ENCODE measurements around the gene AK5. TPM values are rescaled to one million over a fixed set of nuclear protein-coding genes. Genes with fewer than 3 reads are reported as not detected.

Gene AK5
- total RNA-seq, 1 donor: 25.3 TPM

DNA sequence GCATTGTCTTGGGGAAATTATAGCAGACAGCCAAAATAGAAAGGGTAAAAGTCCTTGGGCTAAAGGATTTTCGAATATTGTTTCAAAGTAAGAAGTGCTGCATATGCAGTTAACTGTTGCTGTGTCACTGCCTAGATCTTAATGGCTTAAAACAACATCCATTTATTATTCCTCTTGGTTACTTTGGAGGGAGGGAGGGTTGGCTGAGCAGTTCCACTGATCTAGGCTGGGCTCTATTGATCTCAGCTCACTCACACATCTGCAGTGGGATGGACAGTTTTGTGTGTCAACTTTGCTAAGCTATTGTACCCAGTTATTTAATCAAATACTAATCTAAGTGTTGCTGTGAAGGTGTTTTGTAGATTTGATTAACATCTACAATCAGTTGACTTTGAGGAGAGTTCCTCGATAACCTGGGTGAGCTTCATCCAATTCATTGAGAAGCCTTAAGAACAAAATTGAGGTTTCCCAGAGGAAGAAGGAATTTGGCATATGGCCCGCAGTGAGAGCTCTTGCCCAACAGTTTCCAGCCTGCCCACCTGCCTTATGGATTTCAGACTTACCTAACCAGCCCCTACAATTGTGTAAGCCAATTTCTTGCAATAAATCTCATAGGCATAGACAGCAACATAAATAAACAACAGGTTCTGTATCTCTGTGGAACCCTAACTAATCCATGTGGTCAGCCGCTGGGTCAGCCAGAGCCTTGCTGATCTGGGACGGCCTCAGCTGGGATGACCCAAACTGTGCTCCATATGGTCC, 187.3 kb downstream of the AK5 start:
- Histone ChIP-seq H3K27ac (ENCODE audit: low read depth, low read length) (peak overlapping the region; percentile 16), H3K79me2 (ENCODE audit: insufficient read depth, low read length) (no peaks in the 10 kb centered on the region), H3K27me3 (ENCODE audit: insufficient read depth, low read length) (no peaks in the 10 kb centered on the region), H3K4me2 (ENCODE audit: insufficient read depth, low read length) (no peak overlapping the region), H3K36me3 (ENCODE audit: insufficient read depth, low read length) (no peaks in the 10 kb centered on the region), H3K4me3 (ENCODE audit: insufficient read depth, low read length) (no peak overlapping the region), H4K20me1 (ENCODE audit: insufficient read depth, low read length) (no peaks in the 10 kb centered on the region), H2AFZ (ENCODE audit: low read length) (peak overlapping the region; percentile 73), H3K9me3 (ENCODE audit: low read depth, low read length) (no peaks in the 10 kb centered on the region), H3K4me1 (ENCODE audit: insufficient read depth, low read length) (peaks cover 15% of the 10 kb centered on the region)
- TF ChIP-seq, protein P1, sequence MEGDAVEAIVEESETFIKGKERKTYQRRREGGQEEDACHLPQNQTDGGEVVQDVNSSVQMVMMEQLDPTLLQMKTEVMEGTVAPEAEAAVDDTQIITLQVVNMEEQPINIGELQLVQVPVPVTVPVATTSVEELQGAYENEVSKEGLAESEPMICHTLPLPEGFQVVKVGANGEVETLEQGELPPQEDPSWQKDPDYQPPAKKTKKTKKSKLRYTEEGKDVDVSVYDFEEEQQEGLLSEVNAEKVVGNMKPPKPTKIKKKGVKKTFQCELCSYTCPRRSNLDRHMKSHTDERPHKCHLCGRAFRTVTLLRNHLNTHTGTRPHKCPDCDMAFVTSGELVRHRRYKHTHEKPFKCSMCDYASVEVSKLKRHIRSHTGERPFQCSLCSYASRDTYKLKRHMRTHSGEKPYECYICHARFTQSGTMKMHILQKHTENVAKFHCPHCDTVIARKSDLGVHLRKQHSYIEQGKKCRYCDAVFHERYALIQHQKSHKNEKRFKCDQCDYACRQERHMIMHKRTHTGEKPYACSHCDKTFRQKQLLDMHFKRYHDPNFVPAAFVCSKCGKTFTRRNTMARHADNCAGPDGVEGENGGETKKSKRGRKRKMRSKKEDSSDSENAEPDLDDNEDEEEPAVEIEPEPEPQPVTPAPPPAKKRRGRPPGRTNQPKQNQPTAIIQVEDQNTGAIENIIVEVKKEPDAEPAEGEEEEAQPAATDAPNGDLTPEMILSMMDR (IDR thresholded peaks at IDR 0.05; ENCODE audit: extremely low read depth, low read depth, low read length): no peak
- no peak for DNase-seq (ENCODE audit: insufficient read length, low spot score, missing footprints)

DNA sequence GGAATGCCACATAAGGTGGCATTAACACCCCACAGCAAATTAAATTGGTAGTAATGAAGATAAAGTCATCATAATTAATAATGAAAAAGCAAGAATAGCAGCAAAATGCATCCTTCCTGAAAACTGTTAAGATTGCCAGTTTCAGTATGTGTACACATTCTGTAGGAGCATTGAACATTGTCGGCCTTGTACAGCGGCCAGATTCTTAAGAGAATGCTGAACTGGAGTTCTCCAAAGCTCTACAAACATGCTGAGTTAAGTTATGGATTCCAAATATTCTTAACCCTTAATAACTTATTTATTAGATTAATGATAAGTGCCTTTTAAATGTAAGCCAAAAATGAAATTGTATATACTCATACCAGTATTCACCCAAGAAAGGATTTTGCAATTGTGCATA, 189.9 kb downstream of the AK5 start:
- TF ChIP-seq, protein P1 (IDR thresholded peaks at IDR 0.05; ENCODE audit: extremely low read depth, low read depth, low read length): no peak
- no peak overlapping the region for H3K4me2 ChIP-seq (ENCODE audit: insufficient read depth, low read length)

DNA sequence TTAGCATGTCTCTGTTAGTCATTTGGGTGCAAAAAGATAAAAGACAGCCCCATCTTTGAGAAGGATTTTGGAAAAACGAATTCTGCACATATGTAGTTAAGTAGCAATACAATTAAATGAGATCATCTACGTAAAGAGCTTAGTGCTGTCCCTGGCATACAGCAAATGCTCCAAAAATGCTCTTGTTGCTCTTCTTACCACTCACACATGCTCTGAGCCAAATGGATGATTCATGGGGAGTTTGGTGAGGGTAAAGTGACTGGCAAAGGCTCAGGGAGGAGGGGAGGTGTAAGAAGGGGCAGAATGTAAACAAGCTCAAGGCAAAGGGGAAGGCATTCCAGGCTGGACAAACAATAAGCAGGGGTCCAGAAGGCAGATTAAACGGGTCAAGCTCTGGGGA, 191.9 kb downstream of the AK5 start:
- Histone ChIP-seq H3K36me3 (ENCODE audit: insufficient read depth, low read length) (no peaks in the 10 kb centered on the region), H3K4me3 (ENCODE audit: insufficient read depth, low read length) (no peak overlapping the region), H3K79me2 (ENCODE audit: insufficient read depth, low read length) (no peaks in the 10 kb centered on the region), H3K9me3 (ENCODE audit: low read depth, low read length) (no peaks in the 10 kb centered on the region), H3K27me3 (ENCODE audit: insufficient read depth, low read length) (no peaks in the 10 kb centered on the region), H4K20me1 (ENCODE audit: insufficient read depth, low read length) (no peaks in the 10 kb centered on the region), H3K4me2 (ENCODE audit: insufficient read depth, low read length) (peak overlapping the region; percentile 38), H2AFZ (ENCODE audit: low read length) (peak overlapping the region; percentile 7), H3K4me1 (ENCODE audit: insufficient read depth, low read length) (peaks cover 22% of the 10 kb centered on the region), H3K27ac (ENCODE audit: low read depth, low read length) (peak overlapping the region; percentile 16)
- peak; percentile 78 for DNase-seq (ENCODE audit: insufficient read length, low spot score, missing footprints)
- TF ChIP-seq, protein P1 (IDR thresholded peaks at IDR 0.05; ENCODE audit: extremely low read depth, low read depth, low read length): no peak

More for the DNA sequence above, 189.9 kb downstream of the AK5 start:
- Histone ChIP-seq H3K27ac (ENCODE audit: low read depth, low read length) (no peak overlapping the region), H3K36me3 (ENCODE audit: insufficient read depth, low read length) (no peaks in the 10 kb centered on the region), H4K20me1 (ENCODE audit: insufficient read depth, low read length) (no peaks in the 10 kb centered on the region), H3K4me3 (ENCODE audit: insufficient read depth, low read length) (no peak overlapping the region), H3K27me3 (ENCODE audit: insufficient read depth, low read length) (no peaks in the 10 kb centered on the region), H3K9me3 (ENCODE audit: low read depth, low read length) (no peaks in the 10 kb centered on the region), H3K4me1 (ENCODE audit: insufficient read depth, low read length) (peaks cover 26% of the 10 kb centered on the region), H2AFZ (ENCODE audit: low read length) (no peak overlapping the region), H3K79me2 (ENCODE audit: insufficient read depth, low read length) (no peaks in the 10 kb centered on the region)
- DNase-seq (ENCODE audit: insufficient read length, low spot score, missing footprints): no peak

DNA sequence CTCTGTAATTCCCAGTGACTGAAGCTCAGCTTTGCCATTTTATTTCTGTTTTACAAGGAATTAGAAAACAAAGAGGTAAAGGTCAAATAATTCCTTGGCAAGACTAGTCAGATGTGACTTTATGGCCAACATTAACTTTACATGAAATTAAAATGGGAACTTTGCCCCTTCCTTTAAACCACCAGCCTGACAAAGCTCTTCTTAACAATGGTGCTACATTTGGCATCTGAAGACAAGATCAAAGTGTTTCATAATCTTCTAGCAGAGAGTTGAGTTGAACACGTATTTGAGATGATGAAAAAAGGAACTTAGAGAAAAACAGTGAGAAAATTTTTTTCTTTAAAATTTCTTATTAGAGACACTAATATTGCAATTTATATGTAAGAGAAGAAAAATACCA, 193.8 kb downstream of the AK5 start:
- DNase-seq (ENCODE audit: insufficient read length, low spot score, missing footprints): no peak
- TF ChIP-seq, protein P1 (IDR thresholded peaks at IDR 0.05; ENCODE audit: extremely low read depth, low read depth, low read length): no peak

More for the DNA sequence above, 193.8 kb downstream of the AK5 start:
- Histone ChIP-seq H4K20me1 (ENCODE audit: insufficient read depth, low read length) (no peaks in the 10 kb centered on the region), H3K4me3 (ENCODE audit: insufficient read depth, low read length) (no peak overlapping the region), H3K27me3 (ENCODE audit: insufficient read depth, low read length) (no peaks in the 10 kb centered on the region), H3K4me1 (ENCODE audit: insufficient read depth, low read length) (peaks cover 20% of the 10 kb centered on the region), H3K79me2 (ENCODE audit: insufficient read depth, low read length) (no peaks in the 10 kb centered on the region), H3K36me3 (ENCODE audit: insufficient read depth, low read length) (no peaks in the 10 kb centered on the region), H3K4me2 (ENCODE audit: insufficient read depth, low read length) (no peak overlapping the region), H2AFZ (ENCODE audit: low read length) (no peak overlapping the region), H3K9me3 (ENCODE audit: low read depth, low read length) (no peaks in the 10 kb centered on the region), H3K27ac (ENCODE audit: low read depth, low read length) (peak overlapping the region; percentile 27)

All from osteoblast (primary cell).